Astrocyte of the hippocampus (primary cell): ENCODE data around the gene PNPLA1.

Experiments
- DNase-seq: peaks from one replicate; pipeline ENCODE4 v3.0.0; 2011; ENCODE audit warnings: low read depth, low spot score

PNPLA1 gene

GRCh38 chr6:36269834-36270705 is at the start of gene PNPLA1:
Gene PNPLA1, plus strand, starts transcription at chr6:36270060. Its CDS starts 400 bp downstream, at chr6:36270460.
- DNase-seq = peak; percentile 20

GRCh38 chr6:36220226-36220625 is 49.6 kb upstream of the PNPLA1 start:
- no peak for DNase-seq

GRCh38 chr6:36221674-36222073 is 48.2 kb upstream of the PNPLA1 start:
- DNase-seq = no peak

- DNase-seq = no peak
These were observed 46.9 kb upstream of the PNPLA1 start for GRCh38 chr6:36222924-36223323.

GRCh38 chr6:36223706-36224105 is 46.2 kb upstream of the PNPLA1 start:
- no peak for DNase-seq

- DNase-seq = no peak
These were observed 44.9 kb upstream of the PNPLA1 start for GRCh38 chr6:36224918-36225461.

GRCh38 chr6:36226438-36227047 is 43.3 kb upstream of the PNPLA1 start:
- no peak for DNase-seq

- no peak for DNase-seq
These were observed 42.3 kb upstream of the PNPLA1 start for GRCh38 chr6:36227379-36228228.

GRCh38 chr6:36229223-36229622 is 40.6 kb upstream of the PNPLA1 start:
- no peak for DNase-seq

- no peak for DNase-seq
These were observed 39.5 kb upstream of the PNPLA1 start for GRCh38 chr6:36230371-36230770.

GRCh38 chr6:36232172-36232571 is 37.7 kb upstream of the PNPLA1 start:
- no peak for DNase-seq

- DNase-seq = no peak
These were observed 34.6 kb upstream of the PNPLA1 start for GRCh38 chr6:36235309-36235708.

GRCh38 chr6:36235862-36236261 is 34.0 kb upstream of the PNPLA1 start:
- DNase-seq = no peak

- no peak for DNase-seq
These were observed 30.1 kb upstream of the PNPLA1 start for GRCh38 chr6:36239774-36240173.

GRCh38 chr6:36241728-36242127 is 28.1 kb upstream of the PNPLA1 start:
- DNase-seq = no peak

- DNase-seq = no peak
These were observed 27.7 kb upstream of the PNPLA1 start for GRCh38 chr6:36242161-36242560.

GRCh38 chr6:36242626-36243025 is 27.2 kb upstream of the PNPLA1 start:
- DNase-seq = no peak

- DNase-seq = no peak
These were observed 26.2 kb upstream of the PNPLA1 start for GRCh38 chr6:36243562-36244212.

- no peak for DNase-seq
These were observed 25.1 kb upstream of the PNPLA1 start for GRCh38 chr6:36244641-36245280.

GRCh38 chr6:36245572-36246061 is 24.2 kb upstream of the PNPLA1 start:
- no peak for DNase-seq
